ENCODE measurements around the gene NXPH1. TPM values are rescaled to one million over a fixed set of nuclear protein-coding genes. Genes with fewer than 3 reads are reported as not detected.
A peak's percentile ranks its signal among the peaks of the same experiment; 100 is the strongest.

Gene NXPH1
- polyA plus RNA-seq, 1 of the 3 experiments (the other 2 are of a cell fraction) = not detected

GRCh38 chr7:8536431-8536830 lies 103.0 kb downstream of the NXPH1 start:
- ChIA-PET CTCF (interaction anchor here (1.2 to 1.6 kb wide), 3 partner anchors 10 to 53 kb away, joined by 3 to 4 read pairs (median 3); no protein-coding TSS in a partner anchor), POLR2A (no interaction called here)
- Histone ChIP-seq H3F3A (replicated peaks; ENCODE audit: insufficient read depth) (no peaks in the 10 kb centered on the region), H2AFZ (ENCODE audit: low read depth) (no peak overlapping the region), H3K4me3 (ENCODE audit: low read depth in 2 of 2, low read length in 1 of 2) (no peak overlapping the region), H3K27ac (ENCODE audit: low read depth in 2 of 2, low read length in 1 of 2) (no peak overlapping the region), H3K27me3 (ENCODE audit: insufficient read depth) (no peaks in the 10 kb centered on the region), H3K9me3 (no peaks in the 10 kb centered on the region), H4K20me1 (ENCODE audit: insufficient read depth) (no peaks in the 10 kb centered on the region), H3K9me2 (no peaks in the 10 kb centered on the region), H3K36me3 (replicated peaks in 1 of 2; ENCODE audit: control insufficient read depth in 1 of 2, insufficient read depth in 2 of 2, low read length in 1 of 2) (no peaks in the 10 kb centered on the region), H3K4me2 (no peak overlapping the region), H3K79me2 (ENCODE audit: insufficient read depth) (no peaks in the 10 kb centered on the region), H3K9ac (no peak overlapping the region), H3K4me1 (ENCODE audit: control insufficient read depth in 1 of 2, insufficient read depth in 2 of 2, low read depth in 1 of 2, low read length in 1 of 2) (peaks cover 0 to 10% of the 10 kb centered on the region in 2 experiments; a peak in 2 of 4 replicates)
- TF ChIP-seq RXRA (IDR thresholded peaks at IDR 0.05; ENCODE audit: borderline replicate concordance, low read depth) (no peak), RFX5 (IDR thresholded peaks at IDR 0.05; ENCODE audit: low read length) (peak; percentile 95)
- no peak for DNase-seq
- 28% methylated on average over 3 of the region's 3 CpGs for WGBS (ENCODE audit: low lambda C conversion rate)

GRCh38 chr7:8549046-8549445 lies 115.6 kb downstream of the NXPH1 start:
- peak; percentile 85 for TF ChIP-seq GATA2 (CRISPR knock-in tag; IDR thresholded peaks at IDR 0.05)
- TF ChIP-seq RCOR1 (IDR thresholded peaks at IDR 0.05; ENCODE audit: low read length) = peak; percentile 86
- TF ChIP-seq SIN3A (IDR thresholded peaks at IDR 0.05; ENCODE audit: borderline replicate concordance, low read depth, low read length) = no peak
- TF ChIP-seq RAD21 (IDR thresholded peaks at IDR 0.05; ENCODE audit: low read length) = peak; percentile 13; the same call in 1 of the 2 replicates
- no peak for TF ChIP-seq YY1 (IDR thresholded peaks at IDR 0.05; ENCODE audit: low read depth)
- TF ChIP-seq EP300 (IDR thresholded peaks at IDR 0.05; ENCODE audit: borderline replicate concordance in 1 of 2, low read depth in 1 of 2, low read length in 1 of 2) = peak in 1 of 2 experiments; percentile 89; a peak in 2 of 4 replicates
- no peak for TF ChIP-seq SMC3 (IDR thresholded peaks at IDR 0.05; ENCODE audit: low read depth, low read length)
- TF ChIP-seq EZH2phosphoT487 (IDR thresholded peaks at IDR 0.05; ENCODE audit: borderline replicate concordance, low read depth) = no peak
- CTCF ChIA-PET = interaction anchor here (1.2 to 3.3 kb wide), 3 partner anchors 11 to 13 kb away, joined by 3 to 10 read pairs (median 4); no protein-coding TSS in a partner anchor

GRCh38 chr7:8560501-8560900 lies 127.1 kb downstream of the NXPH1 start:
- TF ChIP-seq RCOR1 (IDR thresholded peaks at IDR 0.05; ENCODE audit: low read length) = no peak
- no peak for TF ChIP-seq USF1 (IDR thresholded peaks at IDR 0.05; ENCODE audit: borderline replicate concordance, low read depth)
- no peak for TF ChIP-seq RFX5 (IDR thresholded peaks at IDR 0.05; ENCODE audit: low read length)
- no peak for TF ChIP-seq YY1 (IDR thresholded peaks at IDR 0.05; ENCODE audit: low read depth)
- TF ChIP-seq SIN3A (IDR thresholded peaks at IDR 0.05; ENCODE audit: borderline replicate concordance, low read depth, low read length) = no peak
- TF ChIP-seq NFIC (IDR thresholded peaks at IDR 0.05; ENCODE audit: borderline replicate concordance) = no peak
- Histone ChIP-seq H3K36me3 (replicated peaks in 1 of 2; ENCODE audit: control insufficient read depth in 1 of 2, insufficient read depth in 2 of 2, low read length in 1 of 2) (no peaks in the 10 kb centered on the region), H3K27ac (ENCODE audit: low read depth in 2 of 2, low read length in 1 of 2) (no peak overlapping the region), H2AFZ (ENCODE audit: low read depth) (no peak overlapping the region), H3K27me3 (ENCODE audit: insufficient read depth) (no peaks in the 10 kb centered on the region), H4K20me1 (ENCODE audit: insufficient read depth) (no peaks in the 10 kb centered on the region), H3K9me2 (no peaks in the 10 kb centered on the region; the same call in 1 of the 2 replicates), H3K4me3 (ENCODE audit: low read depth in 2 of 2, low read length in 1 of 2) (no peak overlapping the region), H3K4me1 (ENCODE audit: control insufficient read depth in 1 of 2, insufficient read depth in 2 of 2, low read depth in 1 of 2, low read length in 1 of 2) (no peaks in the 10 kb centered on the region; a peak in 1 of 4 replicates), H3K4me2 (no peak overlapping the region), H3F3A (replicated peaks; ENCODE audit: insufficient read depth) (no peaks in the 10 kb centered on the region), H3K9me3 (no peaks in the 10 kb centered on the region), H3K9ac (no peak overlapping the region), H3K79me2 (ENCODE audit: insufficient read depth) (no peaks in the 10 kb centered on the region)
- POLR2A ChIA-PET = no interaction called here
- 31% methylated on average over 2 of the region's 2 CpGs for WGBS (ENCODE audit: low lambda C conversion rate)
- DNase-seq = no peak
- CTCF ChIA-PET = interaction anchor here (2.2 kb wide), 1 partner anchor 11 kb away, joined by 10 read pairs; no protein-coding TSS in a partner anchor

More at GRCh38 chr7:8549046-8549445, 115.6 kb downstream of the NXPH1 start:
- H3K9me3 ChIP-seq = peaks cover 7% of the 10 kb centered on the region; the same call in 1 of the 2 replicates
- H2AFZ ChIP-seq (ENCODE audit: low read depth) = no peak overlapping the region
- no peaks in the 10 kb centered on the region for H3K9me2 ChIP-seq
- peaks cover 0 to 24% of the 10 kb centered on the region in 2 experiments; a peak in 2 of 4 replicates for H3K4me1 ChIP-seq (ENCODE audit: control insufficient read depth in 1 of 2, insufficient read depth in 2 of 2, low read depth in 1 of 2, low read length in 1 of 2)
- H3K27ac ChIP-seq (ENCODE audit: low read depth in 2 of 2, low read length in 1 of 2) = peak overlapping the region in 1 of 2 experiments; percentile 16; a peak in 2 of 4 replicates
- POLR2A ChIA-PET = no interaction called here
- no peaks in the 10 kb centered on the region for H3K36me3 ChIP-seq (replicated peaks in 1 of 2; ENCODE audit: control insufficient read depth in 1 of 2, insufficient read depth in 2 of 2, low read length in 1 of 2)
- no peaks in the 10 kb centered on the region for H3F3A ChIP-seq (replicated peaks; ENCODE audit: insufficient read depth)
- H3K4me2 ChIP-seq = no peak overlapping the region
- no peaks in the 10 kb centered on the region for H4K20me1 ChIP-seq (ENCODE audit: insufficient read depth)
- H3K9ac ChIP-seq = no peak overlapping the region
- H3K4me3 ChIP-seq (ENCODE audit: low read depth in 2 of 2, low read length in 1 of 2) = no peak overlapping the region
- DNase-seq = no peak
- WGBS (ENCODE audit: low lambda C conversion rate) = 5% methylated on average over 3 of the region's 3 CpGs
- no peaks in the 10 kb centered on the region for H3K27me3 ChIP-seq (ENCODE audit: insufficient read depth)
- H3K79me2 ChIP-seq (ENCODE audit: insufficient read depth) = no peaks in the 10 kb centered on the region

All from SK-N-SH (cell line).